ENCODE measurements around the gene ZBED6. TPM values are rescaled to one million over a fixed set of nuclear protein-coding genes. Genes with fewer than 3 reads are reported as not detected.

The ZBED6 gene
- total RNA-seq, 1 donor from 2014 or later, result 34.1 TPM

GRCh38 chr1:203768256-203768655 is 27.2 kb upstream of the ZBED6 start:
- Histone ChIP-seq H3K36me3 (ENCODE audit: insufficient read depth, low read length) (no peaks in the 10 kb centered on the region), H2AFZ (ENCODE audit: low read depth, low read length) (no peak overlapping the region), H3K4me3 (ENCODE audit: insufficient read depth, low read depth, low read length) (no peak overlapping the region), H3K27ac (ENCODE audit: low read depth, low read length) (no peak overlapping the region), H3K79me2 (ENCODE audit: insufficient read depth, low read length) (no peaks in the 10 kb centered on the region), H3K4me1 (ENCODE audit: insufficient read depth, low read length) (no peaks in the 10 kb centered on the region), H4K20me1 (ENCODE audit: insufficient read depth, low read length) (no peaks in the 10 kb centered on the region), H3K9me3 (ENCODE audit: insufficient read depth, low read depth, low read length) (no peaks in the 10 kb centered on the region), H3K4me2 (ENCODE audit: low read length) (no peak overlapping the region), H3K9ac (ENCODE audit: low read length) (no peak overlapping the region), H3K27me3 (ENCODE audit: insufficient read depth, low read length) (peaks cover 7% of the 10 kb centered on the region)
- DNase-seq (ENCODE audit: low read depth), result no peak
- H3K36me3 Mint-ChIP-seq (ENCODE audit: low read depth, unreplicated experiment), result peaks cover 3% of the 10 kb centered on the region
- no peak for FAIRE-seq
- no peaks in the 10 kb centered on the region for H3K4me1 Mint-ChIP-seq (ENCODE audit: low read depth, unreplicated experiment)
- TF ChIP-seq EZH2 (IDR thresholded peaks at IDR 0.05; ENCODE audit: insufficient read depth, low read length) (no peak), CTCF (IDR thresholded peaks at IDR 0.05; ENCODE audit: insufficient read depth, low read depth, low read length) (no peak)
- H3K27me3 Mint-ChIP-seq (ENCODE audit: low read depth, unreplicated experiment), result peaks cover 17% of the 10 kb centered on the region
- H3K27ac Mint-ChIP-seq (ENCODE audit: unreplicated experiment), result no peak overlapping the region
- no peaks in the 10 kb centered on the region for H3K9me3 Mint-ChIP-seq (ENCODE audit: unreplicated experiment)
- no peak overlapping the region for H3K4me3 Mint-ChIP-seq (ENCODE audit: unreplicated experiment)

GRCh38 chr1:203769505-203770343 is 25.7 kb upstream of the ZBED6 start:
- H3K27ac Mint-ChIP-seq (ENCODE audit: unreplicated experiment), result no peak overlapping the region
- no peak overlapping the region for H3K4me3 Mint-ChIP-seq (ENCODE audit: unreplicated experiment)
- Histone ChIP-seq H3K79me2 (ENCODE audit: insufficient read depth, low read length) (no peaks in the 10 kb centered on the region), H2AFZ (ENCODE audit: low read depth, low read length) (peak overlapping the region; percentile 78), H3K27ac (ENCODE audit: low read depth, low read length) (no peak overlapping the region), H3K4me3 (ENCODE audit: insufficient read depth, low read depth, low read length) (no peak overlapping the region), H3K36me3 (ENCODE audit: insufficient read depth, low read length) (no peaks in the 10 kb centered on the region), H3K9me3 (ENCODE audit: insufficient read depth, low read depth, low read length) (no peaks in the 10 kb centered on the region), H4K20me1 (ENCODE audit: insufficient read depth, low read length) (no peaks in the 10 kb centered on the region), H3K4me1 (ENCODE audit: insufficient read depth, low read length) (no peaks in the 10 kb centered on the region), H3K27me3 (ENCODE audit: insufficient read depth, low read length) (peaks cover 7% of the 10 kb centered on the region), H3K9ac (ENCODE audit: low read length) (no peak overlapping the region), H3K4me2 (ENCODE audit: low read length) (peak overlapping the region; percentile 69)
- FAIRE-seq, result no peak
- peak; percentile 90 for DNase-seq (ENCODE audit: low read depth)
- no peaks in the 10 kb centered on the region for H3K4me1 Mint-ChIP-seq (ENCODE audit: low read depth, unreplicated experiment)
- peaks cover 16% of the 10 kb centered on the region for H3K27me3 Mint-ChIP-seq (ENCODE audit: low read depth, unreplicated experiment)
- H3K9me3 Mint-ChIP-seq (ENCODE audit: unreplicated experiment), result no peaks in the 10 kb centered on the region
- H3K36me3 Mint-ChIP-seq (ENCODE audit: low read depth, unreplicated experiment), result peaks cover 3% of the 10 kb centered on the region
- TF ChIP-seq CTCF (IDR thresholded peaks at IDR 0.05; ENCODE audit: insufficient read depth, low read depth, low read length), result no peak
- no peak for TF ChIP-seq EZH2 (IDR thresholded peaks at IDR 0.05; ENCODE audit: insufficient read depth, low read length)

GRCh38 chr1:203771901-203772301 is 23.5 kb upstream of the ZBED6 start:
- H3K4me1 Mint-ChIP-seq (ENCODE audit: low read depth, unreplicated experiment), result no peaks in the 10 kb centered on the region
- no peak overlapping the region for H3K4me3 ChIP-seq (ENCODE audit: insufficient read depth, low read depth, low read length)
- H3K27me3 ChIP-seq (ENCODE audit: insufficient read depth, low read length), result peaks cover 7% of the 10 kb centered on the region
- no peak overlapping the region for H3K27ac ChIP-seq (ENCODE audit: low read depth, low read length)
- FAIRE-seq (no peak), DNase-seq (ENCODE audit: low read depth) (no peak)
- H4K20me1 ChIP-seq (ENCODE audit: insufficient read depth, low read length), result no peaks in the 10 kb centered on the region
- peaks cover 3% of the 10 kb centered on the region for H3K36me3 Mint-ChIP-seq (ENCODE audit: low read depth, unreplicated experiment)
- H3K4me1 ChIP-seq (ENCODE audit: insufficient read depth, low read length), result no peaks in the 10 kb centered on the region
- H3K36me3 ChIP-seq (ENCODE audit: insufficient read depth, low read length), result no peaks in the 10 kb centered on the region
- H3K27ac Mint-ChIP-seq (ENCODE audit: unreplicated experiment), result no peak overlapping the region
- no peaks in the 10 kb centered on the region for H3K9me3 Mint-ChIP-seq (ENCODE audit: unreplicated experiment)
- no peak overlapping the region for H3K9ac ChIP-seq (ENCODE audit: low read length)
- H3K27me3 Mint-ChIP-seq (ENCODE audit: low read depth, unreplicated experiment), result peaks cover 16% of the 10 kb centered on the region
- H3K4me3 Mint-ChIP-seq (ENCODE audit: unreplicated experiment), result no peak overlapping the region
- no peak for TF ChIP-seq CTCF (IDR thresholded peaks at IDR 0.05; ENCODE audit: insufficient read depth, low read depth, low read length)
- TF ChIP-seq EZH2 (IDR thresholded peaks at IDR 0.05; ENCODE audit: insufficient read depth, low read length), result no peak
- H2AFZ ChIP-seq (ENCODE audit: low read depth, low read length), result no peak overlapping the region
- H3K9me3 ChIP-seq (ENCODE audit: insufficient read depth, low read depth, low read length), result no peaks in the 10 kb centered on the region
- H3K79me2 ChIP-seq (ENCODE audit: insufficient read depth, low read length), result no peaks in the 10 kb centered on the region
- H3K4me2 ChIP-seq (ENCODE audit: low read length), result no peak overlapping the region

Measured in astrocyte (in vitro differentiated cells and primary cell).